Panc1 (cell line): ENCODE measurements around the gene MAPK11. TPM values are rescaled to one million over a fixed set of nuclear protein-coding genes. Genes with fewer than 3 reads are reported as not detected.

ENCODE experiments used
- ATAC-seq: fragments of 200-7000 bp; cut with Tn5 transposase; 2 replicates; pipeline ENCODE4 v1.9.1; 2020; ENCODE audit warnings: mild to moderate bottlenecking, moderate library complexity
- BruUV-seq: library from RNA; stranded (reverse); fragments of 400-500 nt; replicated peaks from 2 replicates; lab custom pipeline; 2021; lab: Mats Ljungman, UMichigan
- CTCF ChIA-PET: fragments of 300-600 bp; sonication (Branson Sonifier 250); formaldehyde crosslinking; loops from one replicate; lab custom pipeline; 2022; ENCODE audit warnings: antibody characterized with exemption; lab: Charles Lee
- POLR2A ChIA-PET: fragments of 300-600 bp; sonication (Branson Sonifier 250); formaldehyde crosslinking; loops from one replicate; lab custom pipeline; 2022; ENCODE audit warnings: antibody characterized with exemption; lab: Charles Lee
- DNase-seq: peaks from one replicate; pipeline ENCODE4 v3.0.0-alpha.2; 2010; ENCODE audit warnings: low read depth, low spot score
- H3K27ac ChIP-seq: 2 replicates; pipeline ENCODE4 v1.5.1; 2011; ENCODE audit warnings: mild to moderate bottlenecking, low read length, inconsistent platforms
- H3K27me3 ChIP-seq: fragments of 200-500 bp; sonication (Bioruptor generic); 2 replicates; pipeline ENCODE4 v1.6.0; 2014; ENCODE audit warnings: low read length, inconsistent platforms; ENCODE audit not compliant: control insufficient read depth, insufficient read depth
- H3K36me3 ChIP-seq: fragments of 200-500 bp; sonication (Bioruptor generic); 2 replicates; pipeline ENCODE4 v1.5.1; 2014; ENCODE audit warnings: inconsistent platforms, mild to moderate bottlenecking, low read length, moderate library complexity; ENCODE audit not compliant: control insufficient read depth, insufficient read depth
- H3K4me1 ChIP-seq: 2 replicates; pipeline ENCODE4 v1.5.1; 2011; ENCODE audit warnings: inconsistent platforms, mild to moderate bottlenecking, low read length, moderate library complexity; ENCODE audit not compliant: control insufficient read depth, insufficient read depth
- H3K4me3 ChIP-seq, 2 experiments: 2 replicates each; pipeline ENCODE4 v1.5.1; 2011 to 2012; ENCODE audit warnings: low read depth in 2 of 2, low read length in 2 of 2, mild to moderate bottlenecking in 2 of 2, inconsistent platforms in 1 of 2, moderate library complexity in 1 of 2
- H3K9me3 ChIP-seq: fragments of 200-500 bp; sonication (Bioruptor generic); 2 replicates; pipeline ENCODE4 v1.5.1; 2014; ENCODE audit warnings: low read depth, mild to moderate bottlenecking, inconsistent platforms, low read length, moderate library complexity; ENCODE audit not compliant: control insufficient read depth, insufficient read depth
- POLR2AphosphoS5 ChIP-seq: IDR thresholded peaks from 2 replicates; pipeline ENCODE4 v1.6.1; 2012; ENCODE audit warnings: mild to moderate bottlenecking, low read depth, low read length, moderate library complexity
- SIN3A ChIP-seq: IDR thresholded peaks from 2 replicates; pipeline ENCODE4 v1.6.1; 2012; ENCODE audit warnings: low read depth, mild to moderate bottlenecking, low read length, moderate library complexity, borderline replicate concordance; ENCODE audit not compliant: insufficient read depth
- TCF7L2 ChIP-seq: IDR thresholded peaks from 2 replicates; pipeline ENCODE4 v1.6.1; 2011; ENCODE audit warnings: mild to moderate bottlenecking, low read depth, low read length, inconsistent platforms
- in situ Hi-C: cut with HindIII; loops from 2 replicates; pipeline ENCODE4 v1.10.0; 2016; ENCODE audit warnings: low sequenced_read_pairs, low pct_unique_long_range_greater_than_20kb
- intact Hi-C: fragments of 100-400 bp; cut with micrococcal nuclease; formaldehyde crosslinking; loops from one replicate; pipeline ENCODE4 v1.10.0; 2022; ENCODE audit not compliant: unreplicated experiment
- total RNA-seq: library from RNA; stranded (reverse); gene quantifications from one replicate; pipeline ENCODE4 v1.2.1, GENCODE V29; 2021; ENCODE audit not compliant: unreplicated experiment
- TF ChIP-seq, protein P1 (sequence below): fragments of 450-650 bp; IDR thresholded peaks from 2 replicates; pipeline ENCODE4 v1.5.1; 2017; ENCODE audit warnings: mild to moderate bottlenecking
- TF ChIP-seq, protein P2 (sequence below), 2 experiments: IDR thresholded peaks; 2 replicates each; pipeline ENCODE4 v1.6.1; 2011 to 2012; ENCODE audit warnings: low read depth in 2 of 2, control low read depth in 1 of 2, low read length in 1 of 2, mild to moderate bottlenecking in 1 of 2, moderate library complexity in 1 of 2; ENCODE audit not compliant: insufficient read depth in 1 of 2

The MAPK11 gene
- total RNA-seq, 1 experiment from 2014 or later, result 77.7 TPM

DNA sequence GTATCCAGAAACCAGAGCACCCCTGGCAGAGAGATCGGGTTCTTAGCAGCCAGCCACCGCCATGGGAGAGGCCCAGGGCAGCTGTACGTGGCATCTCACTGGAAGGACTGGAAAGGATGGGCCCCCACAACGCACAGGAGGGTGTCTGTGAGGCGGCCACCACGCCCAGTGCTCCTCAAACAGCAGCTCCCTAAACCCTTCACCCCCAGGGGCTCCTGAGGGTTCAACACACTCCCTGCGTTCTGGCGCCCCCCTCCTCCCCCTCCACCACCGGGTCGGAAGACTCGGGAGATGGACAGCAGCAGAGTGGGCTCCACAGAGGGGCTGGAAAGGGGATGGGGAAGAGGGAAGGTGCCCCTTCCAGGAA, 9.8 kb downstream of the MAPK11 start:
- H3K27ac ChIP-seq, result peak overlapping the region; percentile 86
- peak overlapping the region; percentile 60 to 70 for H3K4me3 ChIP-seq
- ChIA-PET POLR2A (no interaction called here), CTCF (interaction anchor here (0.6 kb wide), 1 partner anchor 13 kb away, joined by 5 read pairs; no protein-coding TSS in a partner anchor)
- no peak for DNase-seq
- H3K36me3 ChIP-seq, result no peaks in the 10 kb centered on the region; the same call in 1 of the 2 replicates
- no peak for ATAC-seq
- in situ Hi-C loops (no loop called here), intact Hi-C loops (no loop called here)
- no peaks in the 10 kb centered on the region for H3K27me3 ChIP-seq
- TF ChIP-seq, protein P1, sequence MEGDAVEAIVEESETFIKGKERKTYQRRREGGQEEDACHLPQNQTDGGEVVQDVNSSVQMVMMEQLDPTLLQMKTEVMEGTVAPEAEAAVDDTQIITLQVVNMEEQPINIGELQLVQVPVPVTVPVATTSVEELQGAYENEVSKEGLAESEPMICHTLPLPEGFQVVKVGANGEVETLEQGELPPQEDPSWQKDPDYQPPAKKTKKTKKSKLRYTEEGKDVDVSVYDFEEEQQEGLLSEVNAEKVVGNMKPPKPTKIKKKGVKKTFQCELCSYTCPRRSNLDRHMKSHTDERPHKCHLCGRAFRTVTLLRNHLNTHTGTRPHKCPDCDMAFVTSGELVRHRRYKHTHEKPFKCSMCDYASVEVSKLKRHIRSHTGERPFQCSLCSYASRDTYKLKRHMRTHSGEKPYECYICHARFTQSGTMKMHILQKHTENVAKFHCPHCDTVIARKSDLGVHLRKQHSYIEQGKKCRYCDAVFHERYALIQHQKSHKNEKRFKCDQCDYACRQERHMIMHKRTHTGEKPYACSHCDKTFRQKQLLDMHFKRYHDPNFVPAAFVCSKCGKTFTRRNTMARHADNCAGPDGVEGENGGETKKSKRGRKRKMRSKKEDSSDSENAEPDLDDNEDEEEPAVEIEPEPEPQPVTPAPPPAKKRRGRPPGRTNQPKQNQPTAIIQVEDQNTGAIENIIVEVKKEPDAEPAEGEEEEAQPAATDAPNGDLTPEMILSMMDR, result no peak
- TF ChIP-seq SIN3A (no peak), TCF7L2 (no peak), POLR2AphosphoS5 (no peak)
- TF ChIP-seq, protein P2, sequence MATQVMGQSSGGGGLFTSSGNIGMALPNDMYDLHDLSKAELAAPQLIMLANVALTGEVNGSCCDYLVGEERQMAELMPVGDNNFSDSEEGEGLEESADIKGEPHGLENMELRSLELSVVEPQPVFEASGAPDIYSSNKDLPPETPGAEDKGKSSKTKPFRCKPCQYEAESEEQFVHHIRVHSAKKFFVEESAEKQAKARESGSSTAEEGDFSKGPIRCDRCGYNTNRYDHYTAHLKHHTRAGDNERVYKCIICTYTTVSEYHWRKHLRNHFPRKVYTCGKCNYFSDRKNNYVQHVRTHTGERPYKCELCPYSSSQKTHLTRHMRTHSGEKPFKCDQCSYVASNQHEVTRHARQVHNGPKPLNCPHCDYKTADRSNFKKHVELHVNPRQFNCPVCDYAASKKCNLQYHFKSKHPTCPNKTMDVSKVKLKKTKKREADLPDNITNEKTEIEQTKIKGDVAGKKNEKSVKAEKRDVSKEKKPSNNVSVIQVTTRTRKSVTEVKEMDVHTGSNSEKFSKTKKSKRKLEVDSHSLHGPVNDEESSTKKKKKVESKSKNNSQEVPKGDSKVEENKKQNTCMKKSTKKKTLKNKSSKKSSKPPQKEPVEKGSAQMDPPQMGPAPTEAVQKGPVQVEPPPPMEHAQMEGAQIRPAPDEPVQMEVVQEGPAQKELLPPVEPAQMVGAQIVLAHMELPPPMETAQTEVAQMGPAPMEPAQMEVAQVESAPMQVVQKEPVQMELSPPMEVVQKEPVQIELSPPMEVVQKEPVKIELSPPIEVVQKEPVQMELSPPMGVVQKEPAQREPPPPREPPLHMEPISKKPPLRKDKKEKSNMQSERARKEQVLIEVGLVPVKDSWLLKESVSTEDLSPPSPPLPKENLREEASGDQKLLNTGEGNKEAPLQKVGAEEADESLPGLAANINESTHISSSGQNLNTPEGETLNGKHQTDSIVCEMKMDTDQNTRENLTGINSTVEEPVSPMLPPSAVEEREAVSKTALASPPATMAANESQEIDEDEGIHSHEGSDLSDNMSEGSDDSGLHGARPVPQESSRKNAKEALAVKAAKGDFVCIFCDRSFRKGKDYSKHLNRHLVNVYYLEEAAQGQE (IDR thresholded peaks at IDR 0.05; ENCODE audit: insufficient read depth in 1 of 2, low read depth in 2 of 2, low read length in 1 of 2), result no peak
- H3K9me3 ChIP-seq, result no peaks in the 10 kb centered on the region
- no TSS peak for BruUV-seq
- peaks cover 33% of the 10 kb centered on the region for H3K4me1 ChIP-seq

DNA sequence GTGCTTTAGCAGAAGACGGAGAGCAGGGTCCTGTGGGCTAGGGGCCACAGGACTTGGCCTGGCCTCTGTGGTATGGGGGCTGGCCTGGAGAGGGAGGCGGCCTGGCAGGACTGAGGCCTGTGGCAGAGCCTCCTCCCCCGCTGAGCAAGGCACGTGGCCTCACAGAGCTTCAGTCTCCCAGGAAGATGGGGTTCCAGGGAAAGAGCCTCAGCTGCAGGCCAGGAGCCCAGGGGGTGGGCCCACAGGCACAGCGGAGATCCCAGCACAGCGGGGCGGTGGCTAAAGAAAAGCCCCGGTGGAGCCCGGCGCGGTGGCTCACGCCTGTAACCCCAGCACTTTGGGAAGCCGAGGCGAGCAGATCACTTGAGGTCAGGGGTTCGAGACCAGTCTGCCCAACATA, 10.9 kb downstream of the MAPK11 start:
- Histone ChIP-seq H3K36me3 (no peaks in the 10 kb centered on the region; the same call in 1 of the 2 replicates), H3K27me3 (no peaks in the 10 kb centered on the region), H3K27ac (peak overlapping the region; percentile 18; the same call in 1 of the 2 replicates), H3K4me3 (no peak overlapping the region; a peak in 1 of 4 replicates), H3K9me3 (no peaks in the 10 kb centered on the region), H3K4me1 (peaks cover 33% of the 10 kb centered on the region)
- DNase-seq (no peak), ATAC-seq (no peak)
- in situ Hi-C loops, result no loop called here
- ChIA-PET CTCF (no interaction called here), POLR2A (no interaction called here)
- intact Hi-C loops, result no loop called here
- no peak for TF ChIP-seq SIN3A
- TF ChIP-seq, protein P1, result no peak
- no TSS peak for BruUV-seq
